Stimulated activated naive CD8-positive, alpha-beta T cell treated with anti-CD3 and anti-CD28 coated beads, Interleukin-15, Interleukin-2, amounts not matched to agents 100 ng/mL and 50 ng/mL, for 24 hours (primary cell): ENCODE results near the gene SP110.
A peak's percentile ranks its signal among the peaks of the same experiment; 100 is the strongest.
"Not testable (repeated sequence)": the region's sequence is repeated elsewhere in the genome, so short reads cannot be mapped to it uniquely, and the experiment has no call there.

Experiments
- H3K27ac Mint-ChIP-seq: one replicate; pipeline ENCODE4 v1.8.0; 2021; ENCODE audit warnings: mild to moderate bottlenecking, mixed read lengths
- H3K27me3 Mint-ChIP-seq: one replicate; pipeline ENCODE4 v1.8.0; 2021; ENCODE audit warnings: mixed read lengths
- H3K36me3 Mint-ChIP-seq: one replicate; pipeline ENCODE4 v1.8.0; 2021; ENCODE audit warnings: low read depth, mixed read lengths
- H3K4me1 Mint-ChIP-seq: one replicate; pipeline ENCODE4 v1.8.0; 2021; ENCODE audit warnings: low read depth, mixed read lengths
- H3K4me3 Mint-ChIP-seq: one replicate; pipeline ENCODE4 v1.8.0; 2021; ENCODE audit warnings: mild to moderate bottlenecking, mixed read lengths
- H3K9me3 Mint-ChIP-seq: one replicate; pipeline ENCODE4 v1.8.0; 2021; ENCODE audit warnings: mixed read lengths

The SP110 gene

GRCh38 chr2:230234122-230234722, 14.4 kb upstream of the SP110 start:
- peaks cover 63% of the 10 kb centered on the region for H3K4me1 Mint-ChIP-seq
- H3K4me3 Mint-ChIP-seq, result peak overlapping the region; percentile 72
- H3K27ac Mint-ChIP-seq, result peak overlapping the region; percentile 91
- peaks cover 5% of the 10 kb centered on the region for H3K9me3 Mint-ChIP-seq
- no peaks in the 10 kb centered on the region for H3K27me3 Mint-ChIP-seq
- peaks cover 75% of the 10 kb centered on the region for H3K36me3 Mint-ChIP-seq

- Mint-ChIP-seq H3K9me3 (peaks cover 5% of the 10 kb centered on the region), H3K27me3 (no peaks in the 10 kb centered on the region), H3K36me3 (peaks cover 59% of the 10 kb centered on the region), H3K4me1 (peaks cover 82% of the 10 kb centered on the region), H3K4me3 (peak overlapping the region; percentile 83), H3K27ac (peak overlapping the region; percentile 82)
These were observed 11.5 kb upstream of the SP110 start for GRCh38 chr2:230231251-230231650.

- Mint-ChIP-seq H3K27me3 (no peaks in the 10 kb centered on the region), H3K4me3 (peak overlapping the region; percentile 83), H3K36me3 (peaks cover 56% of the 10 kb centered on the region), H3K4me1 (peaks cover 82% of the 10 kb centered on the region), H3K27ac (peak overlapping the region; percentile 82), H3K9me3 (peaks cover 5% of the 10 kb centered on the region)
These were observed 10.9 kb upstream of the SP110 start for GRCh38 chr2:230230496-230231200.

GRCh38 chr2:230230087-230230486, 10.3 kb upstream of the SP110 start:
- Mint-ChIP-seq H3K9me3 (peaks cover 5% of the 10 kb centered on the region), H3K4me3 (peak overlapping the region; percentile 83), H3K36me3 (peaks cover 51% of the 10 kb centered on the region), H3K27ac (peak overlapping the region; percentile 82), H3K4me1 (peaks cover 82% of the 10 kb centered on the region), H3K27me3 (no peaks in the 10 kb centered on the region)

- H3K9me3 Mint-ChIP-seq, result peaks cover 5% of the 10 kb centered on the region
- H3K27me3 Mint-ChIP-seq, result no peaks in the 10 kb centered on the region
- peaks cover 39% of the 10 kb centered on the region for H3K36me3 Mint-ChIP-seq
- H3K27ac Mint-ChIP-seq, result peak overlapping the region; percentile 74
- peak overlapping the region; percentile 83 for H3K4me3 Mint-ChIP-seq
- peaks cover 88% of the 10 kb centered on the region for H3K4me1 Mint-ChIP-seq
These were observed 7.4 kb upstream of the SP110 start for GRCh38 chr2:230227216-230227615.

GRCh38 chr2:230226051-230226551, 6.3 kb upstream of the SP110 start:
- H3K4me1 Mint-ChIP-seq, result peaks cover 87% of the 10 kb centered on the region
- H3K27ac Mint-ChIP-seq, result peak overlapping the region; percentile 99
- H3K9me3 Mint-ChIP-seq, result peaks cover 5% of the 10 kb centered on the region
- no peaks in the 10 kb centered on the region for H3K27me3 Mint-ChIP-seq
- H3K36me3 Mint-ChIP-seq, result peaks cover 30% of the 10 kb centered on the region
- H3K4me3 Mint-ChIP-seq, result peak overlapping the region; percentile 94

- Mint-ChIP-seq H3K27me3 (no peaks in the 10 kb centered on the region), H3K4me1 (peaks cover 82% of the 10 kb centered on the region), H3K36me3 (peaks cover 23% of the 10 kb centered on the region), H3K27ac (peak within 1 kb of the TSS; percentile 99), H3K9me3 (no peaks in the 10 kb centered on the region), H3K4me3 (peak within 1 kb of the TSS; percentile 94)
These were observed 5.7 kb upstream of the SP110 start, which contains the start of gene SP140 for GRCh38 chr2:230225486-230225885. SP140 (plus strand) TSS chr2:230225736; CDS start chr2:230225845, 109 bp downstream.

GRCh38 chr2:230224458-230224857, 4.7 kb upstream of the SP110 start:
- peak overlapping the region; percentile 99 for H3K27ac Mint-ChIP-seq
- peaks cover 79% of the 10 kb centered on the region for H3K4me1 Mint-ChIP-seq
- no peaks in the 10 kb centered on the region for H3K27me3 Mint-ChIP-seq
- H3K36me3 Mint-ChIP-seq, result peaks cover 22% of the 10 kb centered on the region
- peak overlapping the region; percentile 94 for H3K4me3 Mint-ChIP-seq
- no peaks in the 10 kb centered on the region for H3K9me3 Mint-ChIP-seq

- not testable (repeated sequence) for H3K27me3 Mint-ChIP-seq, H3K9me3 Mint-ChIP-seq, H3K4me3 Mint-ChIP-seq
- Mint-ChIP-seq H3K27ac (peak overlapping the region; percentile 99), H3K36me3 (peaks cover 27% of the 10 kb centered on the region), H3K4me1 (peaks cover 76% of the 10 kb centered on the region)
These were observed 3.0 kb upstream of the SP110 start for GRCh38 chr2:230222829-230223228.

- Mint-ChIP-seq H3K27me3 (no peaks in the 10 kb centered on the region), H3K9me3 (no peaks in the 10 kb centered on the region), H3K27ac (peak overlapping the region; percentile 69), H3K4me1 (peaks cover 79% of the 10 kb centered on the region), H3K4me3 (peak overlapping the region; percentile 4), H3K36me3 (peaks cover 29% of the 10 kb centered on the region)
These were observed 1.7 kb upstream of the SP110 start for GRCh38 chr2:230221493-230221892.

GRCh38 chr2:230220347-230220969, 674 bp upstream of the SP110 start:
- Mint-ChIP-seq H3K36me3 (peaks cover 39% of the 10 kb centered on the region), H3K27ac (peak overlapping the region; percentile 95)

GRCh38 chr2:230218421-230218820, 1.4 kb downstream of the SP110 start:
- Mint-ChIP-seq H3K27ac (peak overlapping the region; percentile 76), H3K4me1 (peaks cover 63% of the 10 kb centered on the region), H3K27me3 (no peaks in the 10 kb centered on the region), H3K4me3 (peak overlapping the region; percentile 98), H3K9me3 (no peaks in the 10 kb centered on the region), H3K36me3 (peaks cover 58% of the 10 kb centered on the region)

More at GRCh38 chr2:230220347-230220969, 674 bp upstream of the SP110 start:
- no peaks in the 10 kb centered on the region for H3K27me3 Mint-ChIP-seq
- peaks cover 81% of the 10 kb centered on the region for H3K4me1 Mint-ChIP-seq
- H3K4me3 Mint-ChIP-seq, result peak overlapping the region; percentile 98
- H3K9me3 Mint-ChIP-seq, result no peaks in the 10 kb centered on the region

- H3K27ac Mint-ChIP-seq, result peak overlapping the region; percentile 43
- H3K4me1 Mint-ChIP-seq, result peaks cover 53% of the 10 kb centered on the region
- no peaks in the 10 kb centered on the region for H3K27me3 Mint-ChIP-seq
- H3K9me3 Mint-ChIP-seq, result no peaks in the 10 kb centered on the region
- peak overlapping the region; percentile 98 for H3K4me3 Mint-ChIP-seq
- H3K36me3 Mint-ChIP-seq, result peaks cover 68% of the 10 kb centered on the region
These were observed 2.4 kb downstream of the SP110 start for GRCh38 chr2:230217424-230217823.

GRCh38 chr2:230216489-230216888, 3.3 kb downstream of the SP110 start:
- H3K4me1 Mint-ChIP-seq, result peaks cover 44% of the 10 kb centered on the region

More at GRCh38 chr2:230216489-230216888, 3.3 kb downstream of the SP110 start:
- Mint-ChIP-seq H3K9me3 (no peaks in the 10 kb centered on the region), H3K27me3 (no peaks in the 10 kb centered on the region), H3K36me3 (peaks cover 76% of the 10 kb centered on the region), H3K4me3 (no peak overlapping the region), H3K27ac (peak overlapping the region; percentile 28)
